H1 (cell line): Measurements from ENCODE around the gene DDX1. TPM values are rescaled to one million over a fixed set of nuclear protein-coding genes. Genes with fewer than 3 reads are reported as not detected.
A peak's percentile ranks its signal among the peaks of the same experiment; 100 is the strongest.

ENCODE experiments used
- CTCF ChIA-PET: fragments of 300-600 bp; sonication (Branson Sonifier 250); formaldehyde crosslinking; loops from one replicate; lab custom pipeline; 2021; ENCODE audit not compliant: partially characterized antibody; lab: Charles Lee
- POLR2A ChIA-PET: fragments of 300-600 bp; sonication (Branson Sonifier 250); formaldehyde crosslinking; loops from one replicate; lab custom pipeline; 2021; ENCODE audit warnings: inconsistent platforms; ENCODE audit not compliant: partially characterized antibody; lab: Charles Lee
- DNase-seq, 2 experiments: peaks; one replicate each; pipeline versions ENCODE4 v3.0.0 to v3.0.0-alpha.2; 2010 to 2022; ENCODE audit warnings: low spot score in 2 of 2, low read depth in 1 of 2, mixed read lengths in 1 of 2
- FAIRE-seq: peaks from 2 replicates; lab custom pipeline; 2011; peaks lifted over from hg19 to GRCh38; lab: Jason Lieb, UNC
- H2AFZ ChIP-seq: 2 replicates; pipeline ENCODE4 v1.8.1; 2012; ENCODE audit warnings: low read length, inconsistent platforms
- H2AK5ac ChIP-seq: 2 replicates; pipeline ENCODE4 v1.6.1; 2013; ENCODE audit warnings: low read depth, low read length
- H2BK120ac ChIP-seq: replicated peaks from 2 replicates; pipeline ENCODE3; 2013; ENCODE audit warnings: low read depth, low read length, inconsistent platforms
- H2BK12ac ChIP-seq: 2 replicates; pipeline ENCODE4 v1.6.1; 2013; ENCODE audit warnings: low read depth, low read length
- H2BK15ac ChIP-seq: 2 replicates; pipeline ENCODE4 v1.6.1; 2013; ENCODE audit warnings: low read length
- H2BK20ac ChIP-seq: 2 replicates; pipeline ENCODE4 v1.6.1; 2013; ENCODE audit warnings: low read length
- H2BK5ac ChIP-seq: 2 replicates; pipeline ENCODE4 v1.6.1; 2013; ENCODE audit warnings: low read depth, low read length
- H3K14ac ChIP-seq: 2 replicates; pipeline ENCODE4 v1.6.1; 2013; ENCODE audit warnings: inconsistent platforms; ENCODE audit not compliant: insufficient read length
- H3K18ac ChIP-seq: 2 replicates; pipeline ENCODE4 v1.6.1; 2013; ENCODE audit warnings: low read length; ENCODE audit errors: extremely low read depth
- H3K23ac ChIP-seq: 2 replicates; pipeline ENCODE4 v1.6.1; 2013; ENCODE audit warnings: inconsistent platforms; ENCODE audit not compliant: insufficient read length
- H3K23me2 ChIP-seq: 2 replicates; pipeline ENCODE4 v1.6.1; 2013; ENCODE audit warnings: low read depth, low read length
- H3K27ac ChIP-seq: 2 replicates; pipeline ENCODE4 v1.6.1; 2011; ENCODE audit warnings: low read depth, low read length, inconsistent platforms
- H3K27me3 ChIP-seq, 4 experiments: replicated peaks in 1 of 4; 1 replicate in 1 of 4; 2 replicates in 3 of 4; pipeline versions ENCODE4 v1.6.1 to v1.8.1; 2011 to 2013; ENCODE audit warnings: low read length in 3 of 4, mild to moderate bottlenecking in 3 of 4, inconsistent platforms in 2 of 4, mixed read lengths in 2 of 4, moderate library complexity in 1 of 4; ENCODE audit not compliant: control insufficient read depth in 3 of 4, insufficient read depth in 3 of 4; ENCODE audit errors: extremely low read depth in 1 of 4
- H3K36me3 ChIP-seq, 4 experiments: 2 replicates each; pipeline versions ENCODE4 v1.6.1 to v1.8.1; 2011 to 2013; ENCODE audit warnings: mild to moderate bottlenecking in 4 of 4, low read length in 3 of 4, moderate library complexity in 2 of 4, control low read depth in 1 of 4, inconsistent platforms in 1 of 4; ENCODE audit not compliant: insufficient read depth in 4 of 4, control insufficient read depth in 2 of 4
- H3K4ac ChIP-seq: replicated peaks from 2 replicates; pipeline ENCODE3; 2013; ENCODE audit warnings: low read length, low read depth, mixed read lengths, inconsistent platforms; ENCODE audit not compliant: insufficient read length
- H3K4me1 ChIP-seq, 4 experiments: replicated peaks in 1 of 4; 1 replicate in 1 of 4; 2 replicates in 3 of 4; pipeline versions ENCODE4 v1.6.1 to v1.8.1; 2011 to 2013; ENCODE audit warnings: low read length in 3 of 4, inconsistent platforms in 2 of 4, mixed read lengths in 1 of 4; ENCODE audit not compliant: insufficient read depth in 4 of 4, control insufficient read depth in 3 of 4
- H3K4me2 ChIP-seq, 2 experiments: 2 replicates each; pipeline versions ENCODE4 v1.6.1 to v1.8.1; 2011 to 2013; ENCODE audit warnings: low read depth in 2 of 2, low read length in 2 of 2, control low read depth in 1 of 2, inconsistent platforms in 1 of 2, mild to moderate bottlenecking in 1 of 2; ENCODE audit not compliant: insufficient read depth in 1 of 2
- H3K4me3 ChIP-seq, 4 experiments: fragments of 200-600, 300-600 bp in 1 of 4; sonication (generic), shearing (Covaris generic), sonication (Bioruptor Twin) in 1 of 4; 2 replicates each; pipeline versions ENCODE4 v1.5.1 to v1.8.1; 2011 to 2016; ENCODE audit warnings: low read length in 4 of 4, low read depth in 3 of 4, control low read depth in 2 of 4, inconsistent platforms in 2 of 4, mild to moderate bottlenecking in 2 of 4, mixed read lengths in 1 of 4, moderate library complexity in 1 of 4; ENCODE audit not compliant: insufficient read depth in 2 of 4; ENCODE audit errors: extremely low read depth in 1 of 4
- H3K56ac ChIP-seq: replicated peaks from 2 replicates; pipeline ENCODE3; 2013; ENCODE audit warnings: low read depth, mild to moderate bottlenecking, mixed read lengths, low read length, inconsistent platforms; ENCODE audit not compliant: insufficient read length
- H3K79me1 ChIP-seq: 2 replicates; pipeline ENCODE4 v1.6.1; 2013; ENCODE audit warnings: low read depth, low read length, control low read depth
- H3K79me2 ChIP-seq, 2 experiments: 2 replicates each; pipeline versions ENCODE4 v1.6.1 to v1.8.1; 2012 to 2013; ENCODE audit warnings: low read length in 2 of 2, mild to moderate bottlenecking in 2 of 2, inconsistent platforms in 1 of 2; ENCODE audit not compliant: insufficient read depth in 2 of 2, control insufficient read depth in 1 of 2
- H3K9ac ChIP-seq, 4 experiments: replicated peaks in 1 of 4; 1 replicate in 1 of 4; 2 replicates in 3 of 4; pipeline versions ENCODE4 v1.6.1 to v1.8.1; 2011 to 2013; ENCODE audit warnings: low read depth in 3 of 4, low read length in 3 of 4, control low read depth in 2 of 4, mild to moderate bottlenecking in 2 of 4, moderate library complexity in 2 of 4, inconsistent platforms in 1 of 4; ENCODE audit errors: extremely low read depth in 1 of 4
- H3K9me3 ChIP-seq, 2 experiments: 2 replicates each; pipeline versions ENCODE4 v1.6.1 to v1.8.1; 2012 to 2013; ENCODE audit warnings: mild to moderate bottlenecking in 2 of 2, moderate library complexity in 2 of 2, control low read depth in 1 of 2, inconsistent platforms in 1 of 2, low read depth in 1 of 2, low read length in 1 of 2, mixed read lengths in 1 of 2; ENCODE audit not compliant: insufficient read depth in 2 of 2
- H4K20me1 ChIP-seq, 2 experiments: replicated peaks in 1 of 2; 2 replicates each; pipeline versions ENCODE3 to v1.8.1; 2011 to 2013; ENCODE audit warnings: inconsistent platforms in 2 of 2, low read length in 2 of 2, mild to moderate bottlenecking in 1 of 2; ENCODE audit not compliant: insufficient read depth in 2 of 2, control insufficient read depth in 1 of 2
- H4K5ac ChIP-seq: 2 replicates; pipeline ENCODE4 v1.6.1; 2013; ENCODE audit warnings: low read length, low read depth, mixed read lengths, inconsistent platforms; ENCODE audit not compliant: insufficient read length
- H4K8ac ChIP-seq: 2 replicates; pipeline ENCODE4 v1.8.0; 2013; ENCODE audit warnings: mild to moderate bottlenecking, moderate library complexity, low read length, inconsistent platforms; ENCODE audit not compliant: insufficient read depth; ENCODE audit errors: extremely low read depth
- H4K91ac ChIP-seq: replicated peaks from 2 replicates; pipeline ENCODE3; 2013; ENCODE audit warnings: low read length, mixed read lengths, inconsistent platforms; ENCODE audit not compliant: insufficient read length
- CBX8 ChIP-seq: fragments of 300-800, 300-1000 bp; sonication (generic); IDR thresholded peaks from 2 replicates; pipeline ENCODE4 v1.7.1; 2016; ENCODE audit warnings: low read depth, low read length, borderline replicate concordance
- CTCF ChIP-seq, 3 experiments: IDR thresholded peaks; 1 replicate in 2 of 3; 2 replicates in 1 of 3; pipeline versions ENCODE4 v1.5.1 to v1.6.1; 2011; ENCODE audit warnings: low read length in 3 of 3, mild to moderate bottlenecking in 3 of 3, inconsistent platforms in 2 of 3, low read depth in 1 of 3, moderate library complexity in 1 of 3; ENCODE audit not compliant: insufficient read depth in 1 of 3; ENCODE audit errors: control extremely low read depth in 1 of 3
- E2F6 ChIP-seq: IDR thresholded peaks from 2 replicates; pipeline ENCODE4 v1.6.1; 2012; ENCODE audit warnings: inconsistent platforms
- EP300 ChIP-seq, 2 experiments: IDR thresholded peaks; 1 replicate in 1 of 2; 2 replicates in 1 of 2; pipeline ENCODE4 v1.6.1; 2011 to 2012; ENCODE audit warnings: low read depth in 2 of 2, low read length in 2 of 2, mild to moderate bottlenecking in 2 of 2, borderline replicate concordance in 1 of 2, inconsistent platforms in 1 of 2, moderate library complexity in 1 of 2
- MAX ChIP-seq: IDR thresholded peaks from 2 replicates; pipeline ENCODE4 v1.6.1; 2012; ENCODE audit warnings: inconsistent platforms
- RFX5 ChIP-seq: IDR thresholded peaks from 2 replicates; pipeline ENCODE4 v1.6.1; 2011; ENCODE audit warnings: low read depth, low read length, improper control_type of control experiment, borderline replicate concordance
- SAP30 ChIP-seq: fragments of 300-600 bp; sonication (generic); IDR thresholded peaks from 2 replicates; pipeline ENCODE4 v1.7.1; 2012; ENCODE audit warnings: low read length, moderate library complexity, mild to moderate bottlenecking, inconsistent platforms; ENCODE audit not compliant: insufficient read depth, insufficient replicate concordance
- SP4 ChIP-seq: IDR thresholded peaks from 2 replicates; pipeline ENCODE4 v1.6.1; 2012; ENCODE audit warnings: low read length, inconsistent platforms
- WGBS, 2 experiments: shearing (Covaris generic) in 1 of 2; methylation state at CpG; one replicate each; pipeline versions ENCODE4 v1.1.6 to v1.1.7; 2013 to 2015; ENCODE audit warnings: low lambda C conversion rate in 2 of 2, mixed read lengths in 2 of 2, inconsistent platforms in 1 of 2, low coverage in 1 of 2, missing lambda C conversion rate in 1 of 2; ENCODE audit not compliant: insufficient replicate concordance in 2 of 2, insufficient coverage in 1 of 2, insufficient read length in 1 of 2; ENCODE audit errors: extremely low coverage in 1 of 2, missing lambda C conversion rate in 1 of 2; 5-methylcytosine and 5-hydroxymethylcytosine counted together
- polyA plus RNA-seq, 7 experiments: library from polyadenylated mRNA; depleted of rRNA in 3 of 7; stranded (reverse) in 5 of 7; unstranded in 2 of 7; fragments of >200 nt in 5 of 7; fragments of 200-250 nt in 2 of 7; gene quantifications; 1 replicate in 5 of 7; 2 replicates in 1 of 7; 4 replicates in 1 of 7; pipeline versions ENCODE4 v1.2.1 to v1.2.3, GENCODE V29; 2011 to 2013; ENCODE audit warnings: missing spikeins in 2 of 7, mixed read lengths in 2 of 7
- total RNA-seq: library from RNA; stranded (reverse); fragmentation: NEBNext Ultra II Directional; extraction: Animal tissue kit (Norgen Biotek cat#: 25700); gene quantifications from 2 replicates; pipeline ENCODE4 v1.2.1, GENCODE V29; 2021

DDX1 gene
- total and polyA plus RNA-seq, 2 of the 8 experiments (the other 6 are each of a cell fraction or from before 2014, with no cell fraction given): 51.1 to 161 TPM

- Histone ChIP-seq H2AFZ (no peak overlapping the region), H4K20me1 (no peaks in the 10 kb centered on the region), H4K5ac (no peak overlapping the region), H3K14ac (no peak overlapping the region), H3K23ac (no peak overlapping the region), H4K91ac (no peak overlapping the region), H2AK5ac (no peak overlapping the region), H4K8ac (no peak overlapping the region), H3K36me3 (peaks cover 0 to 9% (median 2%) of the 10 kb centered on the region in 4 experiments; a peak in 3 of 8 replicates), H2BK12ac (no peak overlapping the region), H3K79me2 (no peaks in the 10 kb centered on the region), H3K4me3 (no peak overlapping the region), H3K27ac (no peak overlapping the region), H2BK20ac (no peak overlapping the region), H3K4ac (no peak overlapping the region), H3K9ac (no peak overlapping the region), H2BK5ac (no peak overlapping the region), H3K18ac (no peak overlapping the region), H2BK120ac (no peak overlapping the region), H3K23me2 (no peaks in the 10 kb centered on the region), H3K4me2 (no peak overlapping the region), H3K4me1 (no peaks in the 10 kb centered on the region; a peak in 1 of 7 replicates), H3K79me1 (no peaks in the 10 kb centered on the region), H3K56ac (no peak overlapping the region), H3K27me3 (no peaks in the 10 kb centered on the region), H2BK15ac (no peak overlapping the region), H3K9me3 (no peaks in the 10 kb centered on the region)
- ChIA-PET CTCF (interaction anchor here (0.6 to 1.7 kb wide), 10 partner anchors 9 to 905 kb away, joined by 3 to 6 read pairs (median 4); no protein-coding TSS in a partner anchor), POLR2A (interaction anchor here (0.7 kb wide), 1 partner anchor 97 kb away, joined by 4 read pairs; no protein-coding TSS in a partner anchor)
- DNase-seq: peak in 1 of 2 experiments; percentile 42
- 80% methylated on average over 9 of the region's 9 CpGs; no CpG with 5 or more reads in 1 of the 2 experiments for WGBS, 2 experiments
- no peak for FAIRE-seq
- TF ChIP-seq SAP30: no peak
- TF ChIP-seq CBX8: no peak
- peak; percentile 70 for TF ChIP-seq MAX
- TF ChIP-seq EP300 (IDR thresholded peaks at IDR 0.05; ENCODE audit: borderline replicate concordance in 1 of 2, low read depth in 2 of 2, low read length in 2 of 2): no peak
- no peak for TF ChIP-seq RFX5
- TF ChIP-seq SP4: no peak
- TF ChIP-seq E2F6: peak; percentile 36; the same call in 1 of the 2 replicates
- no peak for TF ChIP-seq CTCF (IDR thresholded peaks at IDR 0.05; ENCODE audit: control extremely low read depth in 1 of 3, insufficient read depth in 1 of 3, low read depth in 1 of 3, low read length in 3 of 3)
These were observed 54.2 kb downstream of the DDX1 start for GRCh38 chr2:15645720-15646385.
